GM15510 (cell line): ENCODE measurements around the gene DNAJC18.
A peak's percentile ranks its signal among the peaks of the same experiment; 100 is the strongest.

ENCODE experiments used
- POLR2A ChIP-seq: IDR thresholded peaks from 3 replicates; pipeline ENCODE4 v1.6.1; 2011; ENCODE audit warnings: borderline replicate concordance; ENCODE audit not compliant: insufficient read length; ENCODE audit errors: extremely low read depth

Gene DNAJC18

DNA sequence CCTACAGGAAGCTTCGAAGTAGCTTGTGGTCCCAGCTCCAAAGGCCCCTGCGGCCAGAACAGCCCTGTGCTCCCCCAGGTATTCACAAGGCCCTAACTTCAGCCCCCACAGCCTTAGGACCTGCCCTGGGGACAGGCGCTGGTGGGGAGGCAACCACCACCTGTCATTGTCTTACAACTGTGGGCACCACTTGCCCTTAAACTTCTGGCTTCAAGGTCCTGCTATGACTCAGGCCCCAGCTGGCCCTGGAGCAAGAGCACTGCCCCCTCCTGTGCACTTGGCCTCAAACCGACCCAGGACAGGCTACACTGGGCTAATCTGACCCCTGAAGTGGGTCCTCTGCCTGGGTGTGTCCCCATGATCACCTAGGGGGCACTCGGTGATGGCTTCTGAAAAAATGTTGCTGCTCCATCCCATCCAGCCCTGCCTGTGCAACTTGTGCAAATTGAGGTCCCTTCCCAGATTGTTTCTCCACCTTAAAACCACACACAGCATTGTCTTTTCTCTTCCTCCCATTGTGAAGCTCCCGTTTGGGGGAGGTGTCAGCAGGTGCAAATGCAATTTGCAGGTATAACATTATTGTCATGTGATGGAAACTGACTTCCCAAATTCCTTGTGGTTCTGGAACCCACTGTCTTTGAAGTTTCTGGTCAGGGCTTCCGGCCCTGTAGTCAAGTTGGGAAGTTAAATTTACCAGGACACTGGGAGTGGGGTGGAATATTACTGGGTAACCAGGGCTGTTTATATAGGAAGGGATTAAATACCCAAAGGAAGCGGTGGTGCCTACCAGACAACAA lies 43.3 kb downstream of the DNAJC18 start:
- TF ChIP-seq POLR2A = no peak

- TF ChIP-seq POLR2A = peak; percentile 17
Measured at GRCh38 chr5:139394654-139395566, 44.4 kb downstream of the DNAJC18 start, which contains the start of gene PROB1. PROB1 (minus strand) TSS chr5:139395104; CDS start chr5:139395081, 23 bp downstream.

DNA sequence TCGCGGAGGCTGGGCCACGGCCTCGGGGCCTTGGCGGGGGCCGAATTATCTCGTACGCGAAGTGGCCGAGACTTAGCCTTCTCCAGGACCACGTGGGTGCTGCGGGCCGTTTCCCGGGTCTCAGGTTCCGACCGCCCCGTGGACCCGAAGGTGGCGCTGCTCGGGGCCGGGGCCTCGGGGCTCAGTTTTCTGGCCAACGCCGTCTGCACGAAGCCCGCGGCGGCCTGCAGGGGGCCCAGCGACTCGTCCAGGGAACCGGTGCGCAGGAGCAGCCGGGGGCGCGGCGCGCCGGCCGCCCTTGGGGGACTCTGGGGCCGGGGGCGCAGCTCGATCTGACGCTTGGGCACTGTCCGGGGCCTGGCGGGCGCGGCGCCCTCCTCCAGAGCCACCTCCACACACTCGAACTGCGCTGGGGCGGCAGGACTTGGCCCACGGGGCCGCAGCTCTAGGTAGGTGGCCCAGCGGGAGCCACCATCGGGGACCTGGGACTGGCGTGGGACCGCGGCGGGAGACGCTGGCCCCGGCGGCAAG lies 45.1 kb downstream of the DNAJC18 start:
- TF ChIP-seq POLR2A = peak; percentile 26

- TF ChIP-seq POLR2A = no peak
Measured at GRCh38 chr5:139393497-139394122, 45.7 kb downstream of the DNAJC18 start.

- no peak for TF ChIP-seq POLR2A
Measured at GRCh38 chr5:139392678-139393496, 46.4 kb downstream of the DNAJC18 start.

DNA sequence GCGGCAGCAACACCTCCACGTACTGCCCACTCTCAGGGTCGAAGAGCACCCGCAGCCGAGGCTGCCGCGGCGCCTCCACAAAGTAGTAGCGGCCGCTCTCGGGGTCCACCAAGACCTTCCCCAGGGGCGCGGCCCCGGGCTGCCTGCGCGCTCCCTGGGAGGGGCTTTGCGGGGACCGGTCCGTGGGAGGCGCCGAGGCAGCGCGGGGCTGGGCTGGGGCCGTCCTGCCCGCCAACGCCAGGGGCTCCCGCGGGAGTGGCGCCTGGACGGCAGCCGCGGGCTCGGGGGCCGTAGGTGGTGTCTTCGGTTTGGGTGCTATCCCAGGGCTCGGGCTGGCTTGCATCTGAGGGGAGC lies 47.0 kb downstream of the DNAJC18 start:
- TF ChIP-seq POLR2A = peak; percentile 42

DNA sequence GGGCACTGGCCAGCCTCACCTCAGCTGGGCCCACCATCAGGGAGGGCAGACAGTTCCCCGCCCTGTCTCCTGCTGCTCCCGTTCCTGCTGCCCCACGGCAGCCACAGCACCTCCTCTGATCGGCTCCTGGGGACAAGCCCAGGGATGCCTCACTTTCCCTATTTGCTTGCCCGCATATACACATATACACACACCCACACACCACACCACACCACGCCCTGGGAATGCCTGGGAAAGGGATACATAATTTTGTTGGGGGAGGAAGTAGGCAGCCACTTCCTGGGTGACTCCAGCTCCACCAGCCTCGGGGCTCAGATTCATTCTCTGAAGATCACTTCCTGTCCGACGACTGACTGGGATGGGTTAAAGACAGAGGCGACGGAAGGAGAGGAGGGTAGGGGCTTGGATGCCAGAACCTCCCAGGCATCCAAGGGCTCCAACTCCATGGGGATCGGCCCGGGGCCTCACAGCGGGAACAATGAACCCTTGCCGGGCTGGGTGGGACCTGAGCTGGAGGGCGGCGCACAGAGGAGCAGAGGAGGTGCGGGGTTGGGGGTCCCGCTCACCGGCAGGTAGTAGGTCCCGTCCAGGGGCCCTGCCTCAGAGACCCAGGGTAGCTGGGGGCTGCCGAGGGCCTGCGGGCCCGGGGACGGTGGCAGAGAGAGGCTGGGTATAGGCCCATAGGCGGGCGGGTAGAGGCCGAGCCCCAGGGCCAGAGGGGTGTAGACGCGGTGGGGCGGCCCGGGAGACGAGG lies 47.6 kb downstream of the DNAJC18 start:
- TF ChIP-seq POLR2A = peak; percentile 55

DNA sequence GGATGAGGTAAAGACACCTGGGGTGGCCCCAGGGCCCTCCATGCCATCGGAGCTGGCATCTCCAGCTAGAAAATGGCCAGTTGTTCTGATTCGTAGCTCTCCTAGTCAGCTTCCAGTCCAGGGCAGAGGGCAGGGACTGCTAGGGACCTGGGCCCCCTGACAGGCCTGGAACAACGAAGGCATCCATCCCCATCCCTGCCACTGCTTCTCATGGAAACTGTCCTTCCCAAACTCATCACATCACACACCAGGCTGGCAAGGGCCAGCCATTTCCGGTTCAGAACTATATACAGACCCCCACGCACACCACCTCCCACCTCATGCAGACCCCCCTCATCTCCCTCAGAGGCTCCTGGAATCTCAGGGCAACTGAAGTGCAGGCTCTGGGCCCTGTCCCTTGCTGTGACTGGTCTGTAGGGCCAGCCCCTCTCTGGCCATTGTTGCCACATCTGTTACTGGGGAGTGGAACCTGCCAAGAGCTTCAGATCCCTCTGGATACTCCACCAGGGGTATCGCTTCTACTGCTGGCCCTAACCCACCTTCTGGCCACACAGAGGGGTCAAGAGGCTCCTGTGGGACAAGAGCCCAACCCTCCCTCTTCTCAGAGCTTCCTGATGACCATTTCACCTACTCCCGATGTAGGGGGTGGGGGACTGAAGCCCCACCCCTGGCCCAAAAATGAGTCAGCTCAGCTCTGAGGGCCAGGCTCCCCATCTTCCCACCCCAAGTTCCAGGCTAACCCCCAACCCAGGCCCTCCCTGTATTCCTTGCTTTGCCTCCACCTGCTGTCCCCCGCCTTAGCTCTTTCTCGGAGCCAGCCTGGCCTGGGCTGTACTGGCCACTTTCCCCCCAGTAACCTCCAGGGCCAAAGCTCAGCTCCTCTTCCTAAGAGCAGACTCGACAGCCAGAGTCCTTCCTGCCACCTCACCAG lies 48.4 kb downstream of the DNAJC18 start:
- no peak for TF ChIP-seq POLR2A

- peak; percentile 93 for TF ChIP-seq POLR2A
Measured at GRCh38 chr5:139389701-139390638, 49.4 kb downstream of the DNAJC18 start, which contains the start of gene MZB1. MZB1 (minus strand) TSS chr5:139389913; CDS start chr5:139389856, 57 bp downstream.

- no peak for TF ChIP-seq POLR2A
Measured at GRCh38 chr5:139388198-139388821, 51.0 kb downstream of the DNAJC18 start.

DNA sequence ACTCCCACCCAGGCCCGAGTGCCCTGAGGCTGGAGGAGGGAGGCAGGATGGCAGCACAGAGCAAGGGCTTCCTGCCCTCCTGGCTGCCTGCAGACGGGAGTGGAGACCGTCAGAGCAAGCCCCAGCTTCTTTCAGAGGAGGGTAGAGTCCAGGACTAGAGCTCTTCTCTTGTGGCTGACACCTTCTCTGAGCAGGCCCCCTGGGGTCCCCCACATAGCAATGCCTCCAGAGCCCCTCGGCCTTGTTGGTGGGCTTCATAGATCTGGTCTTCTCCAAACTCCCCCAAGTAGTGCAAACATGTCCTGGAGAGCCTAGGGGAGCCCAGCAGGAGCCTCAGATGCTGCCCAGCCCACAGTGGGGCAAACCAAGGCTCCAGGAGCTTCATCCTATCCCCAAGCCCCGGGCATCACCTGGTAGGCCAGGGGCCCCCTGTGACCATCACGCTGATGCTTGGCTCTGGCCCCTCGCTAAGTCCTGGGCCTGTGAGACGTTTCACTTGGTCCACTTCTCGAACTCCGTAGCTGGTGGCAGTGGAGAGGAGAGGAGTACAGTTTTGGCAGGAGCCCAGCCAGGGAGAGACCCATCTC lies 51.6 kb downstream of the DNAJC18 start:
- TF ChIP-seq POLR2A = no peak

DNA sequence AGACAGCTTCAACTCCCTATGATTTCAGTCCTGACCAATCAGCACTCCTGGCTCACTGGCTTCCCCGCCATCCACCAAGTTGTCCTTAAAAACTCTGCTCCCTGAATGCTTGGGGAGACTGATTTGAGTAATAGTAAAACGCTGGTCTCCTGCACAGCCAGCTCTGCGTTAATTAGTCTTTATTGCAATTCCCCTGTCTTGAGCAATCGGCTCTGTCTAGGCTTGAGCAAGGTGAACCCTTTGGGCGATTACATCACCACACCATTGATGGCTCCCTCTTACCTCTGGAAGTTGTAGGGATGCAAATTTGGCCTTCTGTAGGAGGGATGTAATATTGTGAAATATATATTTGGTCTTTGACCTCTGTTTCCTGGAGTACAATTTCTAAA lies 53.3 kb downstream of the DNAJC18 start:
- TF ChIP-seq POLR2A = no peak
